Kidney (tissue), 14 donors: ENCODE results near the gene IGFBP2. TPM values are rescaled to one million over a fixed set of nuclear protein-coding genes. Genes with fewer than 3 reads are reported as not detected.

ENCODE experiments used
- DNase-seq, 5 donors: peaks; one replicate each; pipeline ENCODE4 v3.0.0-alpha.2; 2013 to 2020
- FAIRE-seq: peaks from 2 replicates; lab custom pipeline; 2012; peaks lifted over from hg19 to GRCh38; lab: Jason Lieb, UNC
- H3K27ac ChIP-seq, 2 donors: one replicate each; pipeline ENCODE4 v1.7.0; 2013; ENCODE audit warnings: low read depth in 2 of 2, low read length in 2 of 2, inconsistent platforms in 1 of 2
- H3K27me3 ChIP-seq: one replicate; pipeline ENCODE4 v1.7.1; 2013; ENCODE audit warnings: low read length, inconsistent platforms; ENCODE audit not compliant: control insufficient read depth, insufficient read depth
- H3K36me3 ChIP-seq, 3 donors: one replicate each; pipeline versions ENCODE4 v1.7.0 to v1.7.1; 2013; ENCODE audit warnings: low read length in 3 of 3, control low read depth in 1 of 3, inconsistent platforms in 1 of 3; ENCODE audit not compliant: insufficient read depth in 3 of 3, control insufficient read depth in 2 of 3
- H3K4me1 ChIP-seq, 3 donors: one replicate each; pipeline versions ENCODE4 v1.7.0 to v1.7.1; 2013; ENCODE audit warnings: low read length in 3 of 3, inconsistent platforms in 1 of 3, low read depth in 1 of 3; ENCODE audit not compliant: control insufficient read depth in 2 of 3, insufficient read depth in 2 of 3
- H3K4me3 ChIP-seq, 3 donors: one replicate each; pipeline versions ENCODE4 v1.7.0 to v1.8.1; 2013; ENCODE audit warnings: low read length in 3 of 3, control low read depth in 1 of 3, inconsistent platforms in 1 of 3
- H3K9ac ChIP-seq, 3 donors: one replicate each; pipeline versions ENCODE4 v1.7.0 to v1.7.1; 2013; ENCODE audit warnings: low read length in 3 of 3, control low read depth in 1 of 3, inconsistent platforms in 1 of 3
- H3K9me3 ChIP-seq, 3 donors: one replicate each; pipeline versions ENCODE4 v1.7.0 to v1.7.1; 2013; ENCODE audit warnings: low read length in 3 of 3, control low read depth in 1 of 3, inconsistent platforms in 1 of 3; ENCODE audit not compliant: control insufficient read depth in 2 of 3, insufficient read depth in 1 of 3
- intact Hi-C: fragments of 100-400 bp; cut with DNase I; formaldehyde crosslinking; loops from one replicate; pipeline ENCODE4 v1.11.1; 2022
- polyA plus RNA-seq: library from polyadenylated mRNA; stranded (reverse); fragments of 350-450 nt; fragmentation: Illumina TruSeq; extraction: RNeasy Lipid Tissue Mini Kit (QIAGEN cat#74804); gene quantifications from one replicate; pipeline ENCODE4 v1.2.3, GENCODE V29; 2014; ENCODE audit warnings: low read depth, low replicate concordance; ENCODE audit not compliant: insufficient read depth
- total RNA-seq: library from RNA; stranded (reverse); fragmentation: NEBNext Ultra II Directional; extraction: Animal tissue kit (Norgen Biotek cat#: 25700); gene quantifications from one replicate; pipeline ENCODE4 v1.2.1, GENCODE V29; 2021
- TF ChIP-seq, protein P1 (sequence below): IDR thresholded peaks from 3 replicates; pipeline ENCODE4 v1.5.1; 2012; ENCODE audit warnings: mild to moderate bottlenecking, moderate library complexity, borderline replicate concordance; ENCODE audit not compliant: insufficient read depth; ENCODE audit errors: extremely low read depth
- donor health status: control.
- donor health status: control.
- donor health status: control.
- donor health status: control.
- donor health status: control.
- donor health status: DM: yes; HTN: yes; CAD: no.
- donor health status: Normal renal cell carcinoma (clear cell type).

Gene IGFBP2
- total and polyA plus RNA-seq, 2 donors from 2014 or later, result 53.7 to 369 TPM

DNA sequence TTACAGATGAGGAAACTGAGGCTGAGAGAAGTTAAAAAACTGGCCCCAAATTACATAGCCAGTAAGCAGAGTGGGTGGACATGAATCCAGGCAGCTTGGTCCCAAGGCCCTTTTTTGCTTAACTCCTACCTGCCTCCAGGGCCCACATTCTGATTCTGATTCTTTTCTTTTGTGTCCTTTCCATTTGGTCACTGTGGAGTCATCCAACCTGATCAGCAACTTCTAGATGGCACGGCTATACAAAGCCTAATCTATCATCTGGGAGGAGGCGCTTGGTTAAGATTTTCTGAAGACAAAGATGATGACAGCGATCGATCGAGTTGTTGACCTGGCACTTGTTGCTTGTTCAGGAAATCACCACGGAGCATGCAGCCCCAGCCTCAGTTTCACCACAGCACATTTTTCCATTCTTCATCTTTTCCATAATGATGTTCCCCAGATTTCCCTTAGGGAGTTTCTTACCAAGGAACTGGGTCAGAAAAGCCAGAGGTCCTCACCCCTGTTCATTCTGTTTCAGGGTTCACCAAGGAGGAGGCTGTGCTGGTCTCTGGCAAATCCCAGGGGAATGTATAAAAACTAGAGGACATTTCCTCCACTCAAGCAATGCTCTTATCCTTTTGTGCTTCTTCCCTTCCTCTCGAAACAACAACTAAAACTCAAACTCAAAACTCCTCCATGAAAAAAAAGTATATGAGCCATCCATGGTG, 6.9 kb upstream of the IGFBP2 start:
- Histone ChIP-seq H3K36me3 (no peaks in the 10 kb centered on the region), H3K4me3 (no peak overlapping the region), H3K27ac (no peak overlapping the region), H3K4me1 (no peaks in the 10 kb centered on the region), H3K9ac (no peak overlapping the region), H3K27me3 (no peaks in the 10 kb centered on the region), H3K9me3 (no peaks in the 10 kb centered on the region)
- FAIRE-seq (no peak), DNase-seq (no peak)
- TF ChIP-seq, protein P1, sequence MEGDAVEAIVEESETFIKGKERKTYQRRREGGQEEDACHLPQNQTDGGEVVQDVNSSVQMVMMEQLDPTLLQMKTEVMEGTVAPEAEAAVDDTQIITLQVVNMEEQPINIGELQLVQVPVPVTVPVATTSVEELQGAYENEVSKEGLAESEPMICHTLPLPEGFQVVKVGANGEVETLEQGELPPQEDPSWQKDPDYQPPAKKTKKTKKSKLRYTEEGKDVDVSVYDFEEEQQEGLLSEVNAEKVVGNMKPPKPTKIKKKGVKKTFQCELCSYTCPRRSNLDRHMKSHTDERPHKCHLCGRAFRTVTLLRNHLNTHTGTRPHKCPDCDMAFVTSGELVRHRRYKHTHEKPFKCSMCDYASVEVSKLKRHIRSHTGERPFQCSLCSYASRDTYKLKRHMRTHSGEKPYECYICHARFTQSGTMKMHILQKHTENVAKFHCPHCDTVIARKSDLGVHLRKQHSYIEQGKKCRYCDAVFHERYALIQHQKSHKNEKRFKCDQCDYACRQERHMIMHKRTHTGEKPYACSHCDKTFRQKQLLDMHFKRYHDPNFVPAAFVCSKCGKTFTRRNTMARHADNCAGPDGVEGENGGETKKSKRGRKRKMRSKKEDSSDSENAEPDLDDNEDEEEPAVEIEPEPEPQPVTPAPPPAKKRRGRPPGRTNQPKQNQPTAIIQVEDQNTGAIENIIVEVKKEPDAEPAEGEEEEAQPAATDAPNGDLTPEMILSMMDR, result no peak
- intact Hi-C loops, result no loop called here

DNA sequence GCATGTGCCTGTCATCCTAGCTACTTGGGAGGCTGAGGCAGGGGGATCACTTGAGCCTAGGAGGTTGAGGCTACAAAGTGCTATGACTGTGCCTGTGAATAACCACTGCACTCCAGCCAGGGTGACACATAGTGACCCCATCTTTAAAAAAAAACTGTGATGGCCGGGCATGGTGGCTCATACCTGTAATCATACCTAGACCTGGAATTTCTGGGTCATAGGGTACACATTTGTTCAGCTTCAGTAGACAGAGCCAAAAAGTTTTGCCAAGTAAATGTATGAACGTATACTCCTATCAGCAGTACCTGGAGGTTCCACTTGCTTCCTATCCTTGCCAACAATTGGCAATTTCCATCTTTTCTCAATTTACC, 6.4 kb upstream of the IGFBP2 start:
- H3K4me3 ChIP-seq, result no peak overlapping the region
- H3K27me3 ChIP-seq, result no peaks in the 10 kb centered on the region
- H3K9ac ChIP-seq, result no peak overlapping the region
- H3K9me3 ChIP-seq, result no peaks in the 10 kb centered on the region
- no peak overlapping the region for H3K27ac ChIP-seq
- no peak for FAIRE-seq
- H3K36me3 ChIP-seq, result no peaks in the 10 kb centered on the region
- TF ChIP-seq, protein P1, result no peak
- H3K4me1 ChIP-seq, result no peaks in the 10 kb centered on the region
- intact Hi-C loops, result no loop called here
- DNase-seq, result no peak

DNA sequence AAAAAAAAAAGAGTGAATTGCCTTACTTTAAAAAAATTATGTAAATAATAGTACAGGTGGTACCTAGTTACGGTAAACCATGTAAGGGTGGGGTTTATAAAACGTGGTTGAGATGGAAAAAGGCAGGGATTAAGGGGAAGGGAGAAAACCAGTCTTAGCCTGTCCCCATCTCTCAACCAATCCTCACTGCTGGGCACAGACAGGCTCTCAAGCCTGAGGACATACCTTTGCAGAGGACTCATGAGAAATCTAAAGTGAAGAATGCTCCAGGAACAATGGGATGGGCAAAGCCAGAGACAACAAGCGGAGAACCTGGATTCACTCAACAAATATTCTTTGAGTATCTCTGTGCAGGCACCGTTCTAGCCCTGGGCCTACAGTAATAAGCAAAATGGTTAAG, 3.4 kb upstream of the IGFBP2 start:
- Histone ChIP-seq H3K4me3 (no peak overlapping the region), H3K36me3 (no peaks in the 10 kb centered on the region), H3K9ac (no peak overlapping the region), H3K27ac (no peak overlapping the region), H3K4me1 (peaks cover 0 to 8% (median 0%) of the 10 kb centered on the region in 3 donors), H3K27me3 (no peaks in the 10 kb centered on the region), H3K9me3 (no peaks in the 10 kb centered on the region)
- no peak for FAIRE-seq
- intact Hi-C loops, result no loop called here
- DNase-seq, result no peak
- TF ChIP-seq, protein P1, result no peak
